HG03139 (cell line): ENCODE measurements around the gene OR1L1.

ENCODE experiments used
- ATAC-seq: cut with Tn5 transposase; IDR thresholded peaks from one replicate; pipeline ENCODE4 v1.9.1; 2021; ENCODE audit not compliant: unreplicated experiment

The OR1L1 gene, protein sequence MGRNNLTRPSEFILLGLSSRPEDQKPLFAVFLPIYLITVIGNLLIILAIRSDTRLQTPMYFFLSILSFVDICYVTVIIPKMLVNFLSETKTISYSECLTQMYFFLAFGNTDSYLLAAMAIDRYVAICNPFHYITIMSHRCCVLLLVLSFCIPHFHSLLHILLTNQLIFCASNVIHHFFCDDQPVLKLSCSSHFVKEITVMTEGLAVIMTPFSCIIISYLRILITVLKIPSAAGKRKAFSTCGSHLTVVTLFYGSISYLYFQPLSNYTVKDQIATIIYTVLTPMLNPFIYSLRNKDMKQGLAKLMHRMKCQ

DNA sequence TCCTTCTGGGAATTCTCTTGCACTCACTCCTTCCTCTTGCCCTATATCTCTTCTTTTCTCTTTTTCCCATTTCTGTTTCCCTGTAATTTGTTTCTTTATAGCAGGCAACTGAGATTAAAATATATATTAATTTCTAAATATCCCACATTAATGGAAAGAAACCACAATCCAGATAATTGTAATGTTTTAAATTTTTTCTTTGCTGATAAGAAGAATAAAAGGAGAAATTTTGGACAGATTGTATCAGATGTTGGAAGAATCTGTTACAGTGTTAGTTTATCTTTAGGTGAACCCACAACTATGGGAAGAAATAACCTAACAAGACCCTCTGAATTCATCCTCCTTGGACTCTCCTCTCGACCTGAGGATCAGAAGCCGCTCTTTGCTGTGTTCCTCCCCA, at the start of gene OR1L1:
TSS of gene OR1L1 (plus strand) at position 301 of the 400 bp plus-strand sequence. CDS start at position 301, 0 bp downstream.
- no peak for ATAC-seq

GRCh38 chr9:122614362-122614761, 47.2 kb upstream of the OR1L1 start, which contains the start of gene OR1Q1:
OR1Q1 (plus strand) TSS chr9:122614738; CDS start chr9:122614738, 0 bp downstream.
- no peak for ATAC-seq

- ATAC-seq: no peak
Measured at GRCh38 chr9:122619996-122620395, 41.5 kb upstream of the OR1L1 start.

GRCh38 chr9:122642226-122642625, 19.3 kb upstream of the OR1L1 start:
- ATAC-seq: no peak

DNA sequence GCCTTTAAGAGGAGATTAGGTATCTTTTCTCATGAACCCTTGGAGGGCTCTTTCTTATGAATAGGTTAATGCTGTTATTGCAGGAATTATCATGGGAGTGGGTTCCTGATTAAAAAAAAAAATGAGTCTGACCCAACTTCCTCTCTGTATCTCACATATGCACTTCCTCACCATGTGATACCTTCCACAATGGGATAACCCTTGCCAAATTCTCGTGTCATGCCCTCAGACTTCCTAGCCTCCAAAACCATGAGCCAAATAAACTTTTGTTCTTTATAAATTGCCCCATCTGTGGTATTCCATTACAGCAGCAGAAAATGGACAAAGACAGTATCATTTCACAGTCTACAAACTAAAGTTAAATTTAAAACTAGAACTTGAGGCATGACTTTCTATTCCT, 5.1 kb upstream of the OR1L1 start:
- no peak for ATAC-seq

DNA sequence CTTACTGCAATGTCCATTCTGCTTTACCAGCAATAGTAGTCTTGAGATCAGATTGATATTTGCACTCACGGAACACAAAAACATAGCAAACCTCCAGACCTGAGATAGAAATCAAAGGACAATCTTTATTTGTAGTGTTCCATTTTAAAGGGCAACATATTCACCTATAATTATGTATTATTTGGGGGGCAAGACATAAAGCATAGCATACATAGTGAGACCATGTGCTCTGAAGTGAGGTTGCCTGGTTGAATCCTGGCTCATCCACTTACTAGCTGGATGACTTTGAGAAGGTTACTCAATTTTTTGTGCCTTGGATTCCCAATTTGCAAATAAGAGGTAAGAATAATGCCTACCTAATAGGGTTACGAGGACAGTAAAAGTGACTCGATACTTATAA, 4.0 kb upstream of the OR1L1 start, which contains the start of gene OR1B1:
TSS of gene OR1B1 (minus strand) at position 101 of the 400 bp plus-strand sequence.
- no peak for ATAC-seq

GRCh38 chr9:122672481-122672880, 11.0 kb downstream of the OR1L1 start:
- no peak for ATAC-seq

GRCh38 chr9:122684851-122685250, 23.3 kb downstream of the OR1L1 start:
- no peak for ATAC-seq

GRCh38 chr9:122695696-122696095, 34.2 kb downstream of the OR1L1 start:
- ATAC-seq: no peak
